Liver (tissue), 3 donors: ENCODE results near the gene TAF3.

Experiments used
- CTCF ChIP-seq: fragments of 150-350 bp; IDR thresholded peaks from 2 replicates; pipeline ENCODE4 v1.5.1; 2017; ENCODE audit warnings: improper control_type of control experiment, low read depth, low read length; ENCODE audit not compliant: missing input control
- JUND ChIP-seq, 2 donors: IDR thresholded peaks; 2 replicates each; pipeline ENCODE4 v1.6.1; 2016; ENCODE audit warnings: antibody characterized with exemption in 2 of 2
- NR2F2 ChIP-seq: IDR thresholded peaks from 2 replicates; pipeline ENCODE4 v1.6.1; 2016; ENCODE audit warnings: antibody characterized with exemption
- REST ChIP-seq: IDR thresholded peaks from 2 replicates; pipeline ENCODE4 v1.6.1; 2016; ENCODE audit warnings: antibody characterized with exemption, mild to moderate bottlenecking
- ZBTB33 ChIP-seq: IDR thresholded peaks from 2 replicates; pipeline ENCODE4 v1.6.1; 2016; ENCODE audit warnings: antibody characterized with exemption
- donor health status: healthy.
- donor health status: healthy.

GRCh38 chr10:8055420-8056349, 237.4 kb downstream of the TAF3 start:
- TF ChIP-seq CTCF (no peak), REST (no peak), NR2F2 (no peak), JUND (IDR thresholded peaks at IDR 0.05) (no peak), ZBTB33 (no peak)
